PFSK-1 (cell line): ENCODE results near the gene PAK1.
A peak's percentile ranks its signal among the peaks of the same experiment; 100 is the strongest.

ENCODE experiments used
- POLR2AphosphoS5 ChIP-seq: IDR thresholded peaks from 2 replicates; pipeline ENCODE4 v1.6.1; 2012; ENCODE audit warnings: low read depth, mild to moderate bottlenecking, control low read depth, low read length, moderate library complexity
- SIN3A ChIP-seq: IDR thresholded peaks from 2 replicates; pipeline ENCODE4 v1.6.1; 2012; ENCODE audit warnings: mild to moderate bottlenecking, low read length, moderate library complexity, borderline replicate concordance; ENCODE audit not compliant: insufficient read depth
- TAF1 ChIP-seq: IDR thresholded peaks from 2 replicates; pipeline ENCODE4 v1.6.1; 2012; ENCODE audit warnings: low read length, control low read depth, borderline replicate concordance; ENCODE audit not compliant: insufficient read depth
- TF ChIP-seq, protein P1 (sequence below), 2 experiments: IDR thresholded peaks; 2 replicates each; pipeline versions ENCODE4 v1.6.1 to v1.8.0; 2011 to 2012; ENCODE audit warnings: low read depth in 2 of 2, low read length in 2 of 2, control low read depth in 1 of 2, inconsistent platforms in 1 of 2, mild to moderate bottlenecking in 1 of 2, moderate library complexity in 1 of 2; ENCODE audit not compliant: insufficient read depth in 1 of 2

DNA sequence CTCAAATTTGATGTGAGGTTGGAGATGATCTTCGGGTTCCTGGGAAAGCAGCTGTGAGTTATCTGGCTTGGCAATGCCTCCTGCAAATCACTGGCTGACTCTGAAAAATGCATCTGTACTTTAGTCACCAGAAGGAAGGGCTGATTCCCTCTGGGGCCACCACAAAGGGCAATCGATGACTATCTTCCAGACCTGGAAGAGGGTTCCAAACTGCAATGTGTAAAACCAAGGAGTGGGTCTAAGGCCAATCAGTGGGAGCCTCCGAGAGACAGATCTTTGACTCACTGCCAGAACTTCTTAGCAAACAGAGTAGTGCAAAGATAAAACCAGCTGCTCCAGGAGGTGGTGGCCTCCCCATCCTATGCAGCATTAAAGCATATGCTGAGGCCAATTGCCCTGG lies 29.1 kb upstream of the PAK1 start:
- no peak for TF ChIP-seq TAF1
- TF ChIP-seq SIN3A: no peak
- TF ChIP-seq POLR2AphosphoS5: 0 out of 2 replicates have a peak, but pooled peaks have one; percentile 31
- TF ChIP-seq, protein P1, sequence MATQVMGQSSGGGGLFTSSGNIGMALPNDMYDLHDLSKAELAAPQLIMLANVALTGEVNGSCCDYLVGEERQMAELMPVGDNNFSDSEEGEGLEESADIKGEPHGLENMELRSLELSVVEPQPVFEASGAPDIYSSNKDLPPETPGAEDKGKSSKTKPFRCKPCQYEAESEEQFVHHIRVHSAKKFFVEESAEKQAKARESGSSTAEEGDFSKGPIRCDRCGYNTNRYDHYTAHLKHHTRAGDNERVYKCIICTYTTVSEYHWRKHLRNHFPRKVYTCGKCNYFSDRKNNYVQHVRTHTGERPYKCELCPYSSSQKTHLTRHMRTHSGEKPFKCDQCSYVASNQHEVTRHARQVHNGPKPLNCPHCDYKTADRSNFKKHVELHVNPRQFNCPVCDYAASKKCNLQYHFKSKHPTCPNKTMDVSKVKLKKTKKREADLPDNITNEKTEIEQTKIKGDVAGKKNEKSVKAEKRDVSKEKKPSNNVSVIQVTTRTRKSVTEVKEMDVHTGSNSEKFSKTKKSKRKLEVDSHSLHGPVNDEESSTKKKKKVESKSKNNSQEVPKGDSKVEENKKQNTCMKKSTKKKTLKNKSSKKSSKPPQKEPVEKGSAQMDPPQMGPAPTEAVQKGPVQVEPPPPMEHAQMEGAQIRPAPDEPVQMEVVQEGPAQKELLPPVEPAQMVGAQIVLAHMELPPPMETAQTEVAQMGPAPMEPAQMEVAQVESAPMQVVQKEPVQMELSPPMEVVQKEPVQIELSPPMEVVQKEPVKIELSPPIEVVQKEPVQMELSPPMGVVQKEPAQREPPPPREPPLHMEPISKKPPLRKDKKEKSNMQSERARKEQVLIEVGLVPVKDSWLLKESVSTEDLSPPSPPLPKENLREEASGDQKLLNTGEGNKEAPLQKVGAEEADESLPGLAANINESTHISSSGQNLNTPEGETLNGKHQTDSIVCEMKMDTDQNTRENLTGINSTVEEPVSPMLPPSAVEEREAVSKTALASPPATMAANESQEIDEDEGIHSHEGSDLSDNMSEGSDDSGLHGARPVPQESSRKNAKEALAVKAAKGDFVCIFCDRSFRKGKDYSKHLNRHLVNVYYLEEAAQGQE (IDR thresholded peaks at IDR 0.05; ENCODE audit: insufficient read depth in 1 of 2, low read depth in 2 of 2, low read length in 2 of 2): no peak
